Ascending aorta (tissue), 2 donors: ENCODE data around the gene CCNB2. TPM values are rescaled to one million over a fixed set of nuclear protein-coding genes. Genes with fewer than 3 reads are reported as not detected.

Experiments used
- DNase-seq, 2 donors: peaks; one replicate each; pipeline ENCODE4 v3.0.0-alpha.2; 2019; ENCODE audit warnings: low spot score in 2 of 2
- H3K27ac ChIP-seq, 2 donors: fragments of 200-600 bp; sonication (generic); one replicate each; pipeline ENCODE4 v1.5.1; 2016 to 2017; ENCODE audit warnings: mild to moderate bottlenecking in 1 of 2
- H3K27me3 ChIP-seq: fragments of 200-600 bp; sonication (generic); one replicate; pipeline ENCODE4 v1.5.1; 2017
- H3K36me3 ChIP-seq, 2 donors: fragments of 200-600 bp; sonication (generic); one replicate each; pipeline ENCODE4 v1.5.1; 2016
- H3K4me1 ChIP-seq, 2 donors: fragments of 200-600 bp; sonication (generic); one replicate each; pipeline ENCODE4 v1.5.1; 2016 to 2017; ENCODE audit warnings: mild to moderate bottlenecking in 1 of 2
- H3K4me3 ChIP-seq, 2 donors: fragments of 200-600 bp; sonication (generic); one replicate each; pipeline ENCODE4 v1.5.1; 2016 to 2017; ENCODE audit warnings: mild to moderate bottlenecking in 1 of 2
- H3K9me3 ChIP-seq, 2 donors: fragments of 200-600 bp; sonication (generic); one replicate each; pipeline ENCODE4 v1.5.1; 2016
- CTCF ChIP-seq, 3 experiments: fragments of 200-600 bp in 2 of 3; fragments of 450-650 bp in 1 of 3; sonication (generic) in 2 of 3; IDR thresholded peaks; one replicate each; pipeline ENCODE4 v1.5.1; 2016 to 2019; ENCODE audit warnings: antibody characterized with exemption in 3 of 3, mild to moderate bottlenecking in 1 of 3, moderate library complexity in 1 of 3
- intact Hi-C: fragments of 100-400 bp; cut with DNase I; formaldehyde crosslinking; loops from one replicate; pipeline ENCODE4 v1.15.1; 2023
- total RNA-seq: library from RNA; depleted of rRNA; stranded (reverse); fragments of >200 nt; gene quantifications from one replicate; pipeline ENCODE4 v1.1.0, GENCODE V29; 2016

CCNB2 gene
- total RNA-seq, 1 donor from 2014 or later = not detected

- DNase-seq = no peak
- Histone ChIP-seq H3K9me3 (no peaks in the 10 kb centered on the region), H3K27me3 (no peaks in the 10 kb centered on the region), H3K36me3 (peaks cover 25 to 41% of the 10 kb centered on the region in 2 donors), H3K4me1 (peaks cover 10 to 31% of the 10 kb centered on the region in 2 donors), H3K4me3 (no peak overlapping the region), H3K27ac (no peak overlapping the region)
- intact Hi-C loops = no loop called here
- no peak for TF ChIP-seq CTCF (IDR thresholded peaks at IDR 0.05)
These were observed 68.2 kb downstream of the CCNB2 start for GRCh38 chr15:59173194-59173593.

GRCh38 chr15:59174151-59174834 is 69.3 kb downstream of the CCNB2 start:
- no peak for TF ChIP-seq CTCF (IDR thresholded peaks at IDR 0.05)
- H3K27ac ChIP-seq = peak overlapping the region in 1 of 2 donors; percentile 46
- H3K4me1 ChIP-seq = peaks cover 10 to 23% of the 10 kb centered on the region in 2 donors
- peaks cover 35 to 48% of the 10 kb centered on the region in 2 donors for H3K36me3 ChIP-seq
- DNase-seq = no peak
- no peaks in the 10 kb centered on the region for H3K9me3 ChIP-seq
- H3K27me3 ChIP-seq = no peaks in the 10 kb centered on the region
- intact Hi-C loops = no loop called here
- no peak overlapping the region for H3K4me3 ChIP-seq

Other genes with a start within 250 kb of the CCNB2 start
- 109 TPM for gene SLTM, start 171.5 kb upstream of the CCNB2 start, total RNA-seq
- 12.2 TPM for gene RNF111, start 117.5 kb upstream of the CCNB2 start, total RNA-seq
- gene LDHAL6B, start 101.7 kb downstream of the CCNB2 start, total RNA-seq = not detected